Upper lobe of left lung (tissue), 4 donors: ENCODE measurements around the gene GP1BA.
A peak's percentile ranks its signal among the peaks of the same experiment; 100 is the strongest.

Source experiments
- POLR2A ChIP-seq, 4 donors: fragments of 450-650 bp; IDR thresholded peaks; one replicate each; pipeline ENCODE4 v1.5.1; 2016 to 2017; ENCODE audit warnings: antibody characterized with exemption in 4 of 4, mild to moderate bottlenecking in 2 of 4
- POLR2AphosphoS5 ChIP-seq, 2 donors: sonication (generic); formaldehyde crosslinking; IDR thresholded peaks; one replicate each; pipeline ENCODE4 v1.5.1; 2017; ENCODE audit warnings: antibody characterized with exemption in 2 of 2
- TF ChIP-seq, protein P1 (sequence below), 6 experiments: fragments of 450-650 bp in 4 of 6; fragments of 200-600 bp in 2 of 6; sonication (generic) in 2 of 6; IDR thresholded peaks; one replicate each; pipeline ENCODE4 v1.5.1; 2016 to 2019; ENCODE audit warnings: antibody characterized with exemption in 6 of 6

DNA sequence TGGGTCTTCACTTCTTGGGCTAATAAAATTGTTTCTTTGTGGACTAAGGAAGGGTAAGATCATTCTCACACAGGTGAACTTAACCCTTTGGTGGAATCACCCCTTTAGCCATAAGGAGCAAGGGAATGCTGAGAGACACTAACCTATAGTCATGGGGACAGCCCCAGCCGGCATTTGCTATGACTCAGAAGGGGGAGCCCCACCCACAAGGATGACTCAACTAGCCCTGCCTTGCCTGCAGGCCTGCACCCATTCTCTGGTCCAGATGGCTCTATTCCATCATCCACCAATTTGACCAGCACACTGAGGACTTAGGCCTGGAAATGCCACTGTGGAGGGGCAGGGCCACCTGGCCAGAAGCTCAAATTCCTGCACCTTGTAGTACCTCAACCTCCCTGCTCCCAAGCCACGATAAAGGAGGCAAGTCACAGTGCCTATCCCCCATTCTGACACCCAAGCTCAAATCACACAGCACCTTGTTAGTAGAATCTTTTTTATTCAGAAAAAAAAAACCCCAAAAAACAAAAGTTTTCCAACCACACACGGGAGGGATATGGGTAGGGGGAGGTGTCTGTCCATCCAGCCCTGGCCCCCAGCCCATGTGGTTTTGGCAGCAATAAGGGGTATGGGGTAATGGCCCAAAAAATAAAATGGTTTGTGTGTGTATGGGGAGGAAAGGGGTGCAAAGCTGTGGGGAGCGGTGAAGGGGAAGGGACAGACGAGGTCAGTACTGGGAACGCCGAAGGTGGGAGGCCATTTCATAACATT, 13.3 kb downstream of the GP1BA start:
- TF ChIP-seq POLR2A (IDR thresholded peaks at IDR 0.05) (peak in 1 of 4 donors; percentile 12), POLR2AphosphoS5 (IDR thresholded peaks at IDR 0.05) (peak; percentile 24 to 67)
- TF ChIP-seq, protein P1, sequence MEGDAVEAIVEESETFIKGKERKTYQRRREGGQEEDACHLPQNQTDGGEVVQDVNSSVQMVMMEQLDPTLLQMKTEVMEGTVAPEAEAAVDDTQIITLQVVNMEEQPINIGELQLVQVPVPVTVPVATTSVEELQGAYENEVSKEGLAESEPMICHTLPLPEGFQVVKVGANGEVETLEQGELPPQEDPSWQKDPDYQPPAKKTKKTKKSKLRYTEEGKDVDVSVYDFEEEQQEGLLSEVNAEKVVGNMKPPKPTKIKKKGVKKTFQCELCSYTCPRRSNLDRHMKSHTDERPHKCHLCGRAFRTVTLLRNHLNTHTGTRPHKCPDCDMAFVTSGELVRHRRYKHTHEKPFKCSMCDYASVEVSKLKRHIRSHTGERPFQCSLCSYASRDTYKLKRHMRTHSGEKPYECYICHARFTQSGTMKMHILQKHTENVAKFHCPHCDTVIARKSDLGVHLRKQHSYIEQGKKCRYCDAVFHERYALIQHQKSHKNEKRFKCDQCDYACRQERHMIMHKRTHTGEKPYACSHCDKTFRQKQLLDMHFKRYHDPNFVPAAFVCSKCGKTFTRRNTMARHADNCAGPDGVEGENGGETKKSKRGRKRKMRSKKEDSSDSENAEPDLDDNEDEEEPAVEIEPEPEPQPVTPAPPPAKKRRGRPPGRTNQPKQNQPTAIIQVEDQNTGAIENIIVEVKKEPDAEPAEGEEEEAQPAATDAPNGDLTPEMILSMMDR (IDR thresholded peaks at IDR 0.05), result no peak
